SK-N-SH treated with all-trans-retinoic acid at 6 μM for 48 hours (cell line): ENCODE measurements around the gene DOCK4.

Source experiments
- ATAC-seq: fragments of 200-7000 bp; cut with Tn5 transposase; 3 replicates; pipeline ENCODE4 v1.9.1; 2020; ENCODE audit warnings: mild to moderate bottlenecking, moderate library complexity
- ARNTL ChIP-seq: fragments of 450-650 bp; formaldehyde crosslinking; IDR thresholded peaks from 2 replicates; pipeline ENCODE4 v1.5.0; 2020; ENCODE audit warnings: low read depth, mild to moderate bottlenecking, moderate library complexity, borderline replicate concordance
- BACH2 ChIP-seq: fragments of 250-450 bp; sonication (Bioruptor Pico); IDR thresholded peaks from 2 replicates; pipeline ENCODE4 v1.9.0; 2021; ENCODE audit warnings: mild to moderate bottlenecking, borderline replicate concordance
- CREB5 ChIP-seq: fragments of 250-450 bp; sonication (Bioruptor Pico); IDR thresholded peaks from 2 replicates; pipeline ENCODE4 v1.5.1; 2020; ENCODE audit warnings: low read depth, mild to moderate bottlenecking, moderate library complexity
- CSRNP3 ChIP-seq: fragments of 250-450 bp; sonication (Bioruptor Pico); IDR thresholded peaks from 2 replicates; pipeline ENCODE4 v1.5.1; 2021; ENCODE audit warnings: mild to moderate bottlenecking, moderate library complexity
- ESRRG ChIP-seq: fragments of 250-450 bp; sonication (Bioruptor Pico); IDR thresholded peaks from 2 replicates; pipeline ENCODE4 v1.6.1; 2021; ENCODE audit warnings: mild to moderate bottlenecking
- GLIS3 ChIP-seq: fragments of 250-450 bp; sonication (Bioruptor Pico); IDR thresholded peaks from 2 replicates; pipeline ENCODE4 v1.5.0; 2020; ENCODE audit warnings: mild to moderate bottlenecking, moderate library complexity
- ISL1 ChIP-seq: fragments of 250-450 bp; sonication (Bioruptor Pico); IDR thresholded peaks from 2 replicates; pipeline ENCODE4 v2.1.2; 2022; ENCODE audit warnings: mild to moderate bottlenecking, moderate library complexity
- OSR1 ChIP-seq: fragments of 250-450 bp; sonication (Bioruptor Pico); IDR thresholded peaks from 2 replicates; pipeline ENCODE4 v1.8.0; 2022; ENCODE audit warnings: moderate library complexity, mild to moderate bottlenecking, inconsistent platforms
- PATZ1 ChIP-seq: fragments of 250-450 bp; sonication (Bioruptor Pico); IDR thresholded peaks from 2 replicates; pipeline ENCODE4 v1.8.0; 2020; ENCODE audit warnings: mild to moderate bottlenecking, moderate library complexity, borderline replicate concordance
- POU6F1 ChIP-seq: fragments of 250-450 bp; sonication (Bioruptor Pico); IDR thresholded peaks from 2 replicates; pipeline ENCODE4 v1.8.0; 2021; ENCODE audit warnings: low read depth, mild to moderate bottlenecking, moderate library complexity, borderline replicate concordance
- PPARA ChIP-seq: fragments of 250-450 bp; sonication (Bioruptor Pico); IDR thresholded peaks from 2 replicates; pipeline ENCODE4 v1.5.0; 2020; ENCODE audit warnings: mild to moderate bottlenecking, borderline replicate concordance
- RARB ChIP-seq: fragments of 250-450 bp; sonication (Bioruptor Pico); IDR thresholded peaks from 2 replicates; pipeline ENCODE4 v1.8.0; 2021; ENCODE audit warnings: mild to moderate bottlenecking, moderate library complexity
- SNAI2 ChIP-seq: fragments of 250-450 bp; sonication (Bioruptor Pico); IDR thresholded peaks from 2 replicates; pipeline ENCODE4 v1.5.0; 2020; ENCODE audit warnings: mild to moderate bottlenecking, moderate library complexity
- TCF4 ChIP-seq: fragments of 250-450 bp; sonication (Bioruptor Pico); IDR thresholded peaks from 2 replicates; pipeline ENCODE4 v1.8.0; 2021; ENCODE audit warnings: mild to moderate bottlenecking, moderate library complexity, borderline replicate concordance
- TOX ChIP-seq: fragments of 250-450 bp; sonication (Bioruptor Pico); IDR thresholded peaks from 2 replicates; pipeline ENCODE4 v1.8.0; 2021; ENCODE audit warnings: mild to moderate bottlenecking, moderate library complexity, borderline replicate concordance
- TSHZ2 ChIP-seq: fragments of 250-450 bp; sonication (Bioruptor Pico); IDR thresholded peaks from 2 replicates; pipeline ENCODE4 v1.5.0; 2020; ENCODE audit warnings: mild to moderate bottlenecking, moderate library complexity
- ZFP3 ChIP-seq: fragments of 250-450 bp; sonication (Bioruptor Pico); IDR thresholded peaks from 2 replicates; pipeline ENCODE4 v1.5.0; 2020; ENCODE audit warnings: mild to moderate bottlenecking, moderate library complexity
- ZFP30 ChIP-seq: fragments of 450-650 bp; formaldehyde crosslinking; IDR thresholded peaks from 2 replicates; pipeline ENCODE4 v1.5.0; 2022; ENCODE audit warnings: mild to moderate bottlenecking, moderate library complexity
- ZNF565 ChIP-seq: fragments of 450-650 bp; formaldehyde crosslinking; conservative IDR thresholded peaks from 2 replicates; pipeline ENCODE4 v1.5.0; 2020; ENCODE audit warnings: low read depth, mild to moderate bottlenecking, moderate library complexity
- ZNF70 ChIP-seq: fragments of 450-650 bp; formaldehyde crosslinking; IDR thresholded peaks from 2 replicates; pipeline ENCODE4 v1.5.0; 2020; ENCODE audit warnings: mild to moderate bottlenecking, moderate library complexity
- ZNF8 ChIP-seq: fragments of 450-650 bp; formaldehyde crosslinking; IDR thresholded peaks from 2 replicates; pipeline ENCODE4 v1.5.0; 2020; ENCODE audit warnings: mild to moderate bottlenecking, moderate library complexity

Gene DOCK4

GRCh38 chr7:111750228-111750627, 456.0 kb downstream of the DOCK4 start:
- TF ChIP-seq TOX (CRISPR knock-in tag) = no peak
- no peak for TF ChIP-seq OSR1 (CRISPR knock-in tag)
- TF ChIP-seq CSRNP3 (CRISPR knock-in tag) = no peak
- no peak for ATAC-seq

GRCh38 chr7:111749625-111750024, 456.6 kb downstream of the DOCK4 start:
- TF ChIP-seq OSR1 (CRISPR knock-in tag) = no peak
- no peak for TF ChIP-seq PATZ1 (CRISPR knock-in tag)
- no peak for TF ChIP-seq POU6F1
- TF ChIP-seq TOX (CRISPR knock-in tag) = no peak
- no peak for TF ChIP-seq TSHZ2 (CRISPR knock-in tag)
- TF ChIP-seq ZFP30 = no peak
- TF ChIP-seq CSRNP3 (CRISPR knock-in tag) = no peak
- no peak for TF ChIP-seq SNAI2 (CRISPR knock-in tag)
- no peak for TF ChIP-seq ESRRG (CRISPR knock-in tag)
- TF ChIP-seq GLIS3 (CRISPR knock-in tag) = no peak
- TF ChIP-seq TCF4 (CRISPR knock-in tag) = no peak
- TF ChIP-seq ZNF8 (CRISPR knock-in tag) = no peak
- TF ChIP-seq CREB5 = no peak
- TF ChIP-seq BACH2 = no peak
- no peak for TF ChIP-seq ZNF565
- no peak for TF ChIP-seq ZNF70 (CRISPR knock-in tag)
- no peak for TF ChIP-seq ZFP3
- no peak for TF ChIP-seq PPARA (CRISPR knock-in tag)
- no peak for TF ChIP-seq ARNTL (CRISPR knock-in tag)
- TF ChIP-seq ISL1 (CRISPR knock-in tag) = no peak
- no peak for ATAC-seq

GRCh38 chr7:111747718-111748117, 458.5 kb downstream of the DOCK4 start:
- no peak for ATAC-seq
- TF ChIP-seq TCF4 (CRISPR knock-in tag) = no peak
- TF ChIP-seq ZFP3 = no peak
- no peak for TF ChIP-seq BACH2
- no peak for TF ChIP-seq POU6F1
- no peak for TF ChIP-seq ZNF565
- no peak for TF ChIP-seq OSR1 (CRISPR knock-in tag)
- TF ChIP-seq ISL1 (CRISPR knock-in tag) = no peak
- TF ChIP-seq RARB (CRISPR knock-in tag) = no peak
- TF ChIP-seq TOX (CRISPR knock-in tag) = no peak
- no peak for TF ChIP-seq ARNTL (CRISPR knock-in tag)
- no peak for TF ChIP-seq CREB5
- no peak for TF ChIP-seq ESRRG (CRISPR knock-in tag)
- TF ChIP-seq CSRNP3 (CRISPR knock-in tag) = no peak
